LNCaP clone FGC (cell line): ENCODE measurements around the gene SPIN1.

ENCODE experiments used
- DNase-seq: peaks from one replicate; pipeline ENCODE4 v3.0.0-alpha.2; 2011; ENCODE audit warnings: low read depth
- H3K4me3 ChIP-seq: 2 replicates; pipeline ENCODE4 v1.5.1; 2011; ENCODE audit warnings: mild to moderate bottlenecking, low read depth, low read length, control low read depth
- TF ChIP-seq, protein P1 (sequence below): IDR thresholded peaks from 2 replicates; pipeline ENCODE4 v1.5.1; 2012; ENCODE audit warnings: mild to moderate bottlenecking; ENCODE audit not compliant: control insufficient read depth, insufficient read depth; ENCODE audit errors: extremely low read depth

SPIN1 gene

DNA sequence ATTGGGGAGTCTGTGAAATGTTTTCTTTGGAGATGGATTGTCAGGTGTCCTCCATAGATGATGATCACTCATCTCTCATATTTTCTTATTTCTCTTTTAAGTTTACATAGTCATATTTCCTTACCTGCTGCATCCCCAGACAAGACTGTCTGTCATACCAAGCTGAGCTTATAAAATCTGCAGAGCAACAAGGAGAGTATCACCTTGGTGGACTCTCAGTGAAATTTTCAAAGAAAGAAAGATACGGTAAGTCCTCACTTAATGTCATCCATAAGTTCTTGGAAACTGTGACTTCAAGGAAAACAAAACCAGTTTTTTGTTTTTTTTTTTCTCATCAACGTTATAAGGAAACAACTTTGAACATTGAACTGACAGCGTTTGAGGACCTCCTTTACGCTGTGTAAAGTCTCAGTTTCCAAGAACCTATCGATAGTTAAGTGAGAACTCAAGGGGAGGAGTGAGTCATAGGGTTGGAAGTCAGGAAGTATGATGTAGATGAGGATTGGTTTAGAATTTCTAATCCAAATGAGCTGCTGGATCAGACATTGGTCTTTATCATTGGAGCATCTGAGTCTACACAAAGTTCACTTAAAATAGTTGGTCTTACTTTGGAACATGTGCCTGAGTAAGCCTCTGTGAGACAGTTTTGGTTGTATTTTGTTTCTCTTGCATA is 45.5 kb downstream of the SPIN1 start:
- DNase-seq, result no peak
- H3K4me3 ChIP-seq, result no peak overlapping the region
- TF ChIP-seq, protein P1, sequence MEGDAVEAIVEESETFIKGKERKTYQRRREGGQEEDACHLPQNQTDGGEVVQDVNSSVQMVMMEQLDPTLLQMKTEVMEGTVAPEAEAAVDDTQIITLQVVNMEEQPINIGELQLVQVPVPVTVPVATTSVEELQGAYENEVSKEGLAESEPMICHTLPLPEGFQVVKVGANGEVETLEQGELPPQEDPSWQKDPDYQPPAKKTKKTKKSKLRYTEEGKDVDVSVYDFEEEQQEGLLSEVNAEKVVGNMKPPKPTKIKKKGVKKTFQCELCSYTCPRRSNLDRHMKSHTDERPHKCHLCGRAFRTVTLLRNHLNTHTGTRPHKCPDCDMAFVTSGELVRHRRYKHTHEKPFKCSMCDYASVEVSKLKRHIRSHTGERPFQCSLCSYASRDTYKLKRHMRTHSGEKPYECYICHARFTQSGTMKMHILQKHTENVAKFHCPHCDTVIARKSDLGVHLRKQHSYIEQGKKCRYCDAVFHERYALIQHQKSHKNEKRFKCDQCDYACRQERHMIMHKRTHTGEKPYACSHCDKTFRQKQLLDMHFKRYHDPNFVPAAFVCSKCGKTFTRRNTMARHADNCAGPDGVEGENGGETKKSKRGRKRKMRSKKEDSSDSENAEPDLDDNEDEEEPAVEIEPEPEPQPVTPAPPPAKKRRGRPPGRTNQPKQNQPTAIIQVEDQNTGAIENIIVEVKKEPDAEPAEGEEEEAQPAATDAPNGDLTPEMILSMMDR, result no peak

DNA sequence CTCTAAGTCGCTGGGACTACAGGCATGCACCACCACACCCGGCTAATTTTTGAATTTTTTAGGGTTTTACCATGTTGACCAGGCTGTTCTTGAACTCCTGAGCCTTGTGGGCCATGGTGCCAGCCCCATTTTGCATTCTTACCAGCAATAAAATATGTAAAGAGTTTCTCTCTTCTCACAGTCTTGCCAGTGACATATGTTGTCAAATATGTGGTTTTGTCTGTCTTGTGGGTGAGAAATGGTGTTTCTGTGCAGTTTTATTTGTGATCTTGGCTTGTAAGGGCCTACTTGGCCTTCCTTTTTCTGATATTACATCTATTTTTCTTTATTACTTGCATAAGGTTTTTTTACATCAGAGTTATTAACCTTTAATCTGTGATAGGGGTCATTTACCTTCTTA is 47.1 kb downstream of the SPIN1 start:
- DNase-seq, result no peak
- no peak overlapping the region for H3K4me3 ChIP-seq
- TF ChIP-seq, protein P1, result no peak

DNA sequence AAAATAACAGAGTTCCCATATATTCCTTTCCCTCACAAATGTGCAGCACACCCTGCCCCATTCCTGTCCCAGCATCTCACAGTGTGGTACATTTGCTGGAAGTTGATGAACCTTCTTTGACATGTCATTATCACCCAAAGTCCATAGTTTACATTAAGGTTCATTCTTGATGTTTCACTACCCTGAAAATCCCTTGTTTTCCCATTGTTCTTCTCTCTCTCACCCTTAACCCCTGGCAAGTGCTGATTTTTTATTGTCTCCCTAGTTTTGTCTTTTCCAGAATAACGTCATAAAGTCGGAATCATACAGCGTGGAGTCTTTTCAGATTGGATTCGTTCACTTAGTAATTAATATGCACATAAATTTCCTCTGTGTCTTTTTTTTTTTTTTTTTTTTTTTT is 48.1 kb downstream of the SPIN1 start:
- TF ChIP-seq, protein P1, result no peak
- no peak overlapping the region for H3K4me3 ChIP-seq
- no peak for DNase-seq

DNA sequence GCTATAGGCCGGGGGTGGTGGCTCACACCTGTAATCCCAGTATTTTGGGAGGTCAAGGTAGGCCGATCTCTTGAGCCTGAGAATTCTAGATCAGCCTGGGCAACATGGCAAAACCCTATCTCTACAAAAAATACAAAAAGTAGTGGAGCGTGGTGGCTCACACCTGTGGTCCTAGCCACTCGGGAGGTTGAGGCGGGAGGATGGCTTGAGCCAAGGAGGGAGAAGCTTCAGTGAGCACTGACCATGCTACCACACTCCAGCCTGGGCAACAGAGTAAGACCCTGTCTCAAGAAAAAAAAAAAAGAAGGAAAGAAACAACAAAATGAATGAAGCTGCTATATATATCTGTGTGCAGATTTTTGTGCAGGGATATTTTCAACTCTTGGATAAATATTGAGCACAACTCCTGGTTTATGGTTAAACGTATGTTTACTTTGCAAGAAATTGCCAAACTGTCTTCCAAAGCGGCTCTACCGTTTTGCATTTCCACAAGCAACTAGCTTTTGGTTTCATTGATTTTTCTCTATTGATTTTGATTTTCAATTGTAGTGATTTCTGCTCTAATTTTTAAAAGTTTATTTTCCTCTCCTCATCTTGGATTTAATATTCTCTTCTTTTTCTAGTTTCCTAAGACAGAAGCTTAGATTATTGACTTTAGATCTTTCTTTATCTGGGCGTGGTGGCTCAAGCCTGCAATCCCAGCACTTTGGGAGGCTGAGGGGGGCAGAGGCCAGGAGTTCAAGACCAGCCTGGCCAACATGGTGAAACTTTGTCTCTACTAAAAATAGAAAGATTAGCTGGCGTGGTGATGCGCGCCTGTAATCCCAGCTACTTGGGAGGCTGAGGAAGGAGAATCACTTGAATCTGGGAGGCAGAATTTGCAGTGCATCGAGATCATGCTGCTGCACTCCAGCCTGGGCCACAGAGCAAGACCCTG is 49.2 kb downstream of the SPIN1 start:
- TF ChIP-seq, protein P1, result no peak
- no peak for DNase-seq
- no peak overlapping the region for H3K4me3 ChIP-seq

DNA sequence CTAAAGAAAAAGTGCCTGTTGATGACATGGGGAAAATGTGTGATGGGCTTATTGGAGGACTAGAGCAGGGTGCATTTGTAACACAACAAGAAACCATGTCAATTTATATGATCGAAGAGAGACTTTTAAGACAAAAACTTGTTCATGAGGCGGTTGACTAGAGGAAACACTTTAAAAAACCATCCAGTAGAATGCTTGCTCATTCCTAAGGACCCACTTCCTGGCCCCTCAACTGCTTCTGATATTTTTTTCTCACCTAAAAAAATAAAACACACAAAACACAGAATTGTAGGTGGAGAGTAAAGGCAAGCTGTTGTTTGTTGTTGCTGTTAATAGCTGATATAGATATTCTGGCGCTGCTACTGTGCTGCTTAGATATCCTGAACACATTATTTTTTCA is 50.6 kb downstream of the SPIN1 start:
- no peak for DNase-seq
- TF ChIP-seq, protein P1, result no peak
- no peak overlapping the region for H3K4me3 ChIP-seq

DNA sequence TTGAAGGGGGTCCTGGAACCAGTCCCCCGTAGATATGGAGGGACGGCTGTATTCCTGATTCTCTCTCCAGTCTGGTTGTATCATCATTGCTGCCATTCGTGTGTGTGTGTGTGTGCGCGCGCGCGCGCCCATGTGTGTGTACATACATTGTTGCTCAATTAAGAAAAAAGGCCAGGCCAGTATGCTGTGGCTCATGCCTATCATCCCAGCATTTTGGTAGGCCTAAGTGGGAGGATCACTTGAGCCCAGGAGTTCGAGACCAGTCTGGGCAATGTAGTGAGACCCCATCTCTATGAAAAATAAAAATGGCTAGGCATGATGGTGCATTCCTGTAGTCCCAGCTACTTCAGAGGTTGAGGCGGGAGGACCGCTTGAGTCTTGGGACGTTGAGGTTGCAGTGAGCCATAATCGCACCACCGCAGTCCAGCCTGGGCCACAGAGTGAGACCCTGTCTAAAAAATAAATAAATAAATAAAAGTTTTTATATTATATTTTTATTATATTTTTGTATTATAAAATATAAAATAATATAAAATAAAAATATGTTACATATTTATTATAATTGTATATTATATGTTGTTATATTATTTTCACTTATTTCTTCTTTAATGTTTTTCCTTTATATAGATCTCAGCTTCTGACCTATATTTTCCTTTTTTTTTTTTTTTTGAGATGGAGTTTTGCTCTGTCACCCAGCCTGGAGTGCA is 53.2 kb downstream of the SPIN1 start:
- no peak overlapping the region for H3K4me3 ChIP-seq
- DNase-seq, result no peak
- TF ChIP-seq, protein P1, result no peak
